GM18526 (cell line): ENCODE measurements around the gene MAP7D2.

Source experiments
- POLR2A ChIP-seq: IDR thresholded peaks from 3 replicates; pipeline ENCODE4 v1.6.1; 2011; ENCODE audit not compliant: insufficient read length; ENCODE audit errors: extremely low read depth

Gene MAP7D2

GRCh38 chrX:20118065-20118824 lies 1.5 kb upstream of the MAP7D2 start:
- TF ChIP-seq POLR2A = no peak

- no peak for TF ChIP-seq POLR2A
Observed at GRCh38 chrX:20116087-20116576, 575 bp downstream of the MAP7D2 start.

GRCh38 chrX:20112022-20112774 lies 4.5 kb downstream of the MAP7D2 start:
- TF ChIP-seq POLR2A = no peak

- no peak for TF ChIP-seq POLR2A
Observed at GRCh38 chrX:20111271-20111670, 5.4 kb downstream of the MAP7D2 start.

GRCh38 chrX:20101934-20102581 lies 14.6 kb downstream of the MAP7D2 start:
- TF ChIP-seq POLR2A = no peak

- TF ChIP-seq POLR2A = no peak
Observed at GRCh38 chrX:20091499-20091898, 25.2 kb downstream of the MAP7D2 start.

GRCh38 chrX:20089845-20090244 lies 26.9 kb downstream of the MAP7D2 start:
- no peak for TF ChIP-seq POLR2A

- no peak for TF ChIP-seq POLR2A
Observed at GRCh38 chrX:20080277-20080676, 36.4 kb downstream of the MAP7D2 start.

- TF ChIP-seq POLR2A = no peak
Observed at GRCh38 chrX:20071511-20072079, 45.1 kb downstream of the MAP7D2 start.

GRCh38 chrX:20067709-20068561 lies 48.8 kb downstream of the MAP7D2 start:
- TF ChIP-seq POLR2A = no peak

GRCh38 chrX:20066968-20067708 lies 49.6 kb downstream of the MAP7D2 start:
- TF ChIP-seq POLR2A = no peak

GRCh38 chrX:20063716-20064351 lies 52.9 kb downstream of the MAP7D2 start:
- no peak for TF ChIP-seq POLR2A

- no peak for TF ChIP-seq POLR2A
Observed at GRCh38 chrX:20063153-20063552, 53.6 kb downstream of the MAP7D2 start.
